K562 (cell line): Measurements from ENCODE around the gene SCFD2. TPM values are rescaled to one million over a fixed set of nuclear protein-coding genes. Genes with fewer than 3 reads are reported as not detected.

Experiments
- CC2D1A ChIP-seq: fragments of 450-650 bp; IDR thresholded peaks from 2 replicates; pipeline ENCODE4 v1.6.1; 2017; ENCODE audit warnings: mild to moderate bottlenecking
- CEBPB ChIP-seq: fragments of 450-650 bp; IDR thresholded peaks from 2 replicates; pipeline ENCODE4 v1.6.1; 2016; ENCODE audit warnings: missing genetic modification characterization, missing compliant biosample characterization
- CHD1 ChIP-seq: fragments of 200-600 bp; sonication (generic); IDR thresholded peaks from one replicate; pipeline ENCODE4 v1.6.1; 2012; ENCODE audit warnings: mild to moderate bottlenecking, moderate library complexity, low read length, inconsistent platforms
- FOXK2 ChIP-seq, 2 experiments: fragments of 450-650 bp; IDR thresholded peaks in 1 of 2; conservative IDR thresholded peaks in 1 of 2; 2 replicates each; pipeline ENCODE4 v1.6.1; 2016; ENCODE audit warnings: low read depth in 2 of 2, mild to moderate bottlenecking in 1 of 2
- GTF2B ChIP-seq: IDR thresholded peaks from 2 replicates; pipeline ENCODE4 v1.6.1; 2011; ENCODE audit not compliant: insufficient read length; ENCODE audit errors: extremely low read depth
- HIVEP1 ChIP-seq: fragments of 250-450 bp; sonication (Bioruptor Pico); IDR thresholded peaks from 2 replicates; pipeline ENCODE4 v1.4.0; 2020; ENCODE audit warnings: mild to moderate bottlenecking
- JUN ChIP-seq, 2 experiments: sonication (generic) in 1 of 2; formaldehyde crosslinking in 1 of 2; IDR thresholded peaks; 2 replicates each; pipeline versions ENCODE4 v1.6.1 to v1.8.0; 2012 to 2022; ENCODE audit warnings: borderline replicate concordance in 2 of 2, mild to moderate bottlenecking in 2 of 2, improper control_type of control experiment in 1 of 2, low read depth in 1 of 2, low read length in 1 of 2, missing genetic modification reagents in 1 of 2
- MTA3 ChIP-seq: fragments of 450-650 bp; formaldehyde crosslinking; IDR thresholded peaks from 2 replicates; pipeline ENCODE4 v1.6.1; 2017; ENCODE audit warnings: mild to moderate bottlenecking, borderline replicate concordance
- NELFE ChIP-seq: IDR thresholded peaks from 2 replicates; pipeline ENCODE4 v1.6.1; 2011; ENCODE audit warnings: mild to moderate bottlenecking; ENCODE audit not compliant: insufficient read depth, insufficient read length
- OTX1 ChIP-seq: fragments of 450-650 bp; formaldehyde crosslinking; IDR thresholded peaks from 2 replicates; pipeline ENCODE4 v1.4.0; 2022; ENCODE audit warnings: mild to moderate bottlenecking
- PHF21A ChIP-seq: fragments of 450-650 bp; IDR thresholded peaks from 2 replicates; pipeline ENCODE4 v1.6.1; 2017; ENCODE audit warnings: low read depth, borderline replicate concordance
- PTBP1 ChIP-seq: fragments of 200-400 bp; formaldehyde crosslinking; IDR thresholded peaks from 2 replicates; pipeline ENCODE4 v1.6.1; 2017; ENCODE audit warnings: low read depth, low read length
- RAD21 ChIP-seq, 2 experiments: fragments of 250-450 bp in 1 of 2; fragments of 450-650 bp in 1 of 2; sonication (Bioruptor Pico) in 1 of 2; formaldehyde crosslinking in 1 of 2; IDR thresholded peaks in 1 of 2; conservative IDR thresholded peaks in 1 of 2; 2 replicates each; pipeline versions ENCODE4 v1.4.0 to v1.8.0; 2020 to 2022; ENCODE audit warnings: mild to moderate bottlenecking in 2 of 2, moderate library complexity in 1 of 2
- RERE ChIP-seq: sonication (generic); formaldehyde crosslinking; IDR thresholded peaks from 2 replicates; pipeline ENCODE4 v1.8.0; 2023; ENCODE audit warnings: missing genetic modification reagents, mild to moderate bottlenecking, borderline replicate concordance
- TOE1 ChIP-seq, 2 experiments: fragments of 450-650 bp in 1 of 2; sonication (generic) in 1 of 2; formaldehyde crosslinking in 1 of 2; IDR thresholded peaks; 2 replicates each; pipeline versions ENCODE4 v1.7.1 to v1.8.0; 2016 to 2022; ENCODE audit warnings: borderline replicate concordance in 2 of 2, mild to moderate bottlenecking in 2 of 2, antibody characterized with exemption in 1 of 2, inconsistent platforms in 1 of 2, low read depth in 1 of 2, missing genetic modification reagents in 1 of 2, moderate library complexity in 1 of 2
- TRIM24 ChIP-seq, 2 experiments: fragments of 450-650 bp; IDR thresholded peaks; 2 replicates each; pipeline ENCODE4 v1.6.1; 2016
- TRIM28 ChIP-seq: fragments of 450-650 bp; IDR thresholded peaks from 2 replicates; pipeline ENCODE4 v1.6.1; 2017
- ZNF253 ChIP-seq: fragments of 250-450 bp; sonication (Bioruptor Pico); conservative IDR thresholded peaks from 2 replicates; pipeline ENCODE4 v1.6.1; 2021; ENCODE audit warnings: mild to moderate bottlenecking
- ZNF274 ChIP-seq: IDR thresholded peaks from 2 replicates; pipeline ENCODE4 v1.6.1; 2011; ENCODE audit warnings: low read depth, mild to moderate bottlenecking, low read length, moderate library complexity, borderline replicate concordance
- polyA plus RNA-seq, 8 experiments: library from polyadenylated mRNA; depleted of rRNA in 4 of 8; stranded (reverse) in 5 of 8; unstranded in 3 of 8; fragments of >200 nt; fragmentation: Nextera tagmentation in 2 of 8; fragmentation: Illumina TruSeq in 1 of 8; extraction: Ambion mirVana in 2 of 8; extraction: Trizol in 1 of 8; gene quantifications; 2 replicates each; pipeline versions ENCODE4 v1.2.1 to v1.2.3, GENCODE V29; 2011 to 2014; ENCODE audit warnings: inconsistent platforms in 1 of 8, missing spikeins in 1 of 8
- total RNA-seq, 7 experiments: library from RNA; depleted of rRNA in 6 of 7; stranded (reverse); fragments of >200 nt in 6 of 7; fragmentation: Illumina TruSeq in 2 of 7; extraction: Trizol in 2 of 7; gene quantifications; 2 replicates each; pipeline versions ENCODE4 v1.2.1 to v1.2.3, GENCODE V29; 2011 to 2021; ENCODE audit warnings: low replicate concordance in 1 of 7
- TF ChIP-seq, protein P1 (sequence below): sonication (generic); formaldehyde crosslinking; IDR thresholded peaks from 2 replicates; pipeline ENCODE4 v1.8.1; 2022; ENCODE audit warnings: missing genetic modification reagents

Gene SCFD2
- total and polyA plus RNA-seq, 9 of the 15 experiments (the other 6 are each of a cell fraction or from before 2014, with no cell fraction given), result 5.7 to 30.3 (median 22.8) TPM

DNA sequence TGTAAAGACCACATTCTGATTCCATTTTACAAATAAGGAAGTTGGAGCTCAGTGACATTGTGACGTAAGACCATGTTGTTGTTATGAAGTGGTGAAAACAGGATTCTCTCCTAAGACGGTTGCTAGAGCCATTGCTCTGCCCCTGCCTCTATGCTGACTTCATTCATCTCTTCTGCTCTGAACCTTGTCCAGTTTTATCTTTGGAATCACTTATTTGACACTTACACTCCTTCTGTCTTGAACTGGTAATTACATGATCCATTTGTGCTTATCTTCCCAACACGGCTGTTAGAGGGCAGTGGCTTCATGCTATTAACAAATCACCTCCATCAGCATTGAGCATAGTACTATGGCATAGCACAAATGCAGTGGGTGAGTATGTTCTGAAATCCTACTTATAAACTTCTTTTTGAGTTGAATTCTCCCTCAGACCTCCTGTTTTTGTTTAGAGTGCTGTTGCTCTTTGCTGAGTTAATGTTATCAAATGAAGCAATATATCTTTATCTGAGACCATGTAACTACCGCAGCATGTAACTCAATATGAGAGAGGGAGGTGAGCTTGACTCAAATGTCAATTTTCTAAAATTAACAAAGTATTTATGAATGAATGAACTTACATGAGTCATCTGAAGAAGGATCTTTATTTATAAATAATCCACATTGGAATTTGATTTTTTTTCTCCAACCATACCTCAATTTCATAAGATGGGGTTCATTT is 326.0 kb downstream of the SCFD2 start (continued):
- TF ChIP-seq RERE (CRISPR knock-in tag) (no peak), PHF21A (no peak), TRIM28 (no peak), ZNF274 (no peak), FOXK2 (conservative IDR thresholded peaks at IDR 0.05 in 1 of 2, IDR thresholded peaks at IDR 0.05 in 1 of 2; ENCODE audit: low read depth in 2 of 2) (peak; percentile 49 to 58; a peak in 3 of 4 replicates), RAD21 (CRISPR knock-in tag; conservative IDR thresholded peaks at IDR 0.05 in 1 of 2, IDR thresholded peaks at IDR 0.05 in 1 of 2) (no peak), CC2D1A (no peak), JUN (IDR thresholded peaks at IDR 0.05; ENCODE audit: borderline replicate concordance, low read depth, low read length) (0 out of 2 replicates have a peak, but pooled peaks have one; percentile 22), JUN (CRISPR knock-in tag; IDR thresholded peaks at IDR 0.05; ENCODE audit: borderline replicate concordance) (no peak), CEBPB (tag) (peak; percentile 67), NELFE (no peak), ZNF253 (CRISPR knock-in tag) (no peak), GTF2B (no peak), TOE1 (IDR thresholded peaks at IDR 0.05; ENCODE audit: borderline replicate concordance) (no peak), TOE1 (CRISPR knock-in tag; IDR thresholded peaks at IDR 0.05; ENCODE audit: borderline replicate concordance, low read depth) (no peak), OTX1 (CRISPR knock-in tag) (no peak), CHD1 (no peak), TRIM24 (IDR thresholded peaks at IDR 0.05) (peak; percentile 61 to 67; a peak in 3 of 4 replicates), PTBP1 (no peak), MTA3 (no peak), HIVEP1 (no peak)
- TF ChIP-seq, protein P1, sequence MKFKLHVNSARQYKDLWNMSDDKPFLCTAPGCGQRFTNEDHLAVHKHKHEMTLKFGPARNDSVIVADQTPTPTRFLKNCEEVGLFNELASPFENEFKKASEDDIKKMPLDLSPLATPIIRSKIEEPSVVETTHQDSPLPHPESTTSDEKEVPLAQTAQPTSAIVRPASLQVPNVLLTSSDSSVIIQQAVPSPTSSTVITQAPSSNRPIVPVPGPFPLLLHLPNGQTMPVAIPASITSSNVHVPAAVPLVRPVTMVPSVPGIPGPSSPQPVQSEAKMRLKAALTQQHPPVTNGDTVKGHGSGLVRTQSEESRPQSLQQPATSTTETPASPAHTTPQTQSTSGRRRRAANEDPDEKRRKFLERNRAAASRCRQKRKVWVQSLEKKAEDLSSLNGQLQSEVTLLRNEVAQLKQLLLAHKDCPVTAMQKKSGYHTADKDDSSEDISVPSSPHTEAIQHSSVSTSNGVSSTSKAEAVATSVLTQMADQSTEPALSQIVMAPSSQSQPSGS (CRISPR knock-in tag), result no peak
